ENCODE results near the gene ABR. TPM values are rescaled to one million over a fixed set of nuclear protein-coding genes. Genes with fewer than 3 reads are reported as not detected.

Gene ABR
- polyA plus RNA-seq, 1 experiment, result 65.4 TPM

DNA sequence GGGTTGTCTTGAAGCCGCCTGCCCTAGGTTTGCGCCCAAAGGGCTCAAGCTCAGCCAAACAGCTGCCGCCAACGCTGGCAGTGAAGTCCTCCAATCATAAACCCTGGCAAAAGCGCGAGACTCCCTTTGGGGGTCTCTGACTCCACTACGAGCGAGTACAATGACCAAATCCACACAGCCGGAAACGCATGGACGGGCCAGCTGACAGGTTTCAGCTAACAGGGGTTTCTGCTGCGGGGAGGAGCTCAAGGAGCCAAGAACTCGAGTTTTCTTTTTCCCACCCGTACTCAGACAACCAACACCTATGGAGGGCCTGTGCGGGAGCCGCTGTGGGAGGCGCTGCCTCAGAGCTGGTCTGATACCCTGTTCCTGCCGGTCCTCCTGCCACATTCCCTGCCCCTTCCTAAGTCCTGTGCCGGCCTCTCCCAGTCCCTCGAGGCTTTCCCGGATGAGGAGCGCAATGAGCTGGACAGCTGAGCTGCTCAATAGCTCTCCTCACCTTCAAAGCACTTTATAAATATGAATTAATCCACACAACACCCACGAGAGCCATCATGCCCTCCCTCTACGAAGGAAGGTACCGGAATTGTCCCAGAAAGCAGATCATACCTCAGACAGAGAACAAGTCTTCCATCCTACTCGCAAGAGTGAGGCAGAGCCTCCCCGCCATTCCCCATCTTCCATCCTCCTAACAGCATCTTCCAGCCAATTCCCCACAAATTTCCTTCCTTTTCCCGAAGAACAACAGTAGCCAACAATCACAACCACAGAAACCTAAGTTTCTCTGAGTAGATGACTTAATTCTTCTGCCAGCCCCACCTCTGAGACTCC lies 6.1 kb downstream of the ABR start:
- TF ChIP-seq, protein P1, sequence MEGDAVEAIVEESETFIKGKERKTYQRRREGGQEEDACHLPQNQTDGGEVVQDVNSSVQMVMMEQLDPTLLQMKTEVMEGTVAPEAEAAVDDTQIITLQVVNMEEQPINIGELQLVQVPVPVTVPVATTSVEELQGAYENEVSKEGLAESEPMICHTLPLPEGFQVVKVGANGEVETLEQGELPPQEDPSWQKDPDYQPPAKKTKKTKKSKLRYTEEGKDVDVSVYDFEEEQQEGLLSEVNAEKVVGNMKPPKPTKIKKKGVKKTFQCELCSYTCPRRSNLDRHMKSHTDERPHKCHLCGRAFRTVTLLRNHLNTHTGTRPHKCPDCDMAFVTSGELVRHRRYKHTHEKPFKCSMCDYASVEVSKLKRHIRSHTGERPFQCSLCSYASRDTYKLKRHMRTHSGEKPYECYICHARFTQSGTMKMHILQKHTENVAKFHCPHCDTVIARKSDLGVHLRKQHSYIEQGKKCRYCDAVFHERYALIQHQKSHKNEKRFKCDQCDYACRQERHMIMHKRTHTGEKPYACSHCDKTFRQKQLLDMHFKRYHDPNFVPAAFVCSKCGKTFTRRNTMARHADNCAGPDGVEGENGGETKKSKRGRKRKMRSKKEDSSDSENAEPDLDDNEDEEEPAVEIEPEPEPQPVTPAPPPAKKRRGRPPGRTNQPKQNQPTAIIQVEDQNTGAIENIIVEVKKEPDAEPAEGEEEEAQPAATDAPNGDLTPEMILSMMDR (IDR thresholded peaks at IDR 0.05; ENCODE audit: insufficient read depth, low read depth, low read length), result no peak
- CTCF ChIA-PET, result no interaction called here
- Histone ChIP-seq H3K4me3 (ENCODE audit: low read depth, low read length) (no peak overlapping the region), H3K27me3 (ENCODE audit: control insufficient read depth, insufficient read depth, low read length) (no peaks in the 10 kb centered on the region), H3K36me3 (ENCODE audit: control insufficient read depth, insufficient read depth, low read length) (no peaks in the 10 kb centered on the region)
- DNase-seq (ENCODE audit: low read depth), result no peak
- POLR2A ChIA-PET, result no interaction called here

DNA sequence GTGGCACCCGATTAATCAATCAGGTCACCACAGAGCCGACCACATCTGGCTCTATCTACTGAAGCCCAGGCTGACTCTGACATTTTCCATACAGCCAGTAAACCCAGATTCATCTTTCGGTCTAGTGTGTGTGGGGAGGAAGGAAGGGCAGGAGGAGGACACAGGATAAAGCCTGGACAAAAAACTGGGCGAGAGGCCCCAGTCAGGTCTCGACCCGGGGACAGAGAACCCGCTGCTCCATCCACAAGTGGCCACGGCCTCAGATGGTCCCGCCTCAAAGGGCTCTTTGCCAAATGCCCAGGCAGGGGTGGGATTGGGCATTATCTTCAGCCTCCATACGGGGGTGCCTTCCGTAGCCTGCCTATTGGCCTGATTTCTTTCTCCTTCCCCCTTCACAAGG lies 7.8 kb downstream of the ABR start:
- no peak for DNase-seq (ENCODE audit: low read depth)
- Histone ChIP-seq H3K4me3 (ENCODE audit: low read depth, low read length) (no peak overlapping the region), H3K36me3 (ENCODE audit: control insufficient read depth, insufficient read depth, low read length) (no peaks in the 10 kb centered on the region), H3K27me3 (ENCODE audit: control insufficient read depth, insufficient read depth, low read length) (no peaks in the 10 kb centered on the region)
- ChIA-PET POLR2A (no interaction called here), CTCF (no interaction called here)
- TF ChIP-seq, protein P1 (IDR thresholded peaks at IDR 0.05; ENCODE audit: insufficient read depth, low read depth, low read length), result no peak

DNA sequence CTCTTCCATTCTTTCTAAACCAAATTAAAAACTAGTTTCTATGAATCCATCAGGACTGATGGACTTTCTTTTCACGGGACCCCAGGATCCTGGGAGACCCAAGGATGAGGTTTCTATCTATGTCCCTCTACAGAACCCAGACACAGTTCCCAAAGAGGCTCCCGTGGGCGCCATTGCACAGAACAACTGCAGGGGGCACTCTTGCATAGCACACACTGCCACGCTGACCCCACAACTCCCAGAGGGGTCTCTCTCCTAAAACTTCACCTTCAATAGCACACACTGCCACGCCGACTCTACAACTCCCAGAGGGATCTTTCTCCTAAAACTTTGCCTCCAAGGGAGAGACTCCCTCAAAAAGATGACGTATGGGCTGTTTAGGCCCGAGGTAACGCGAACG lies 9.0 kb downstream of the ABR start:
- no peaks in the 10 kb centered on the region for H3K27me3 ChIP-seq (ENCODE audit: control insufficient read depth, insufficient read depth, low read length)
- no peak for DNase-seq (ENCODE audit: low read depth)
- ChIA-PET POLR2A (no interaction called here), CTCF (no interaction called here)
- TF ChIP-seq, protein P1 (IDR thresholded peaks at IDR 0.05; ENCODE audit: insufficient read depth, low read depth, low read length), result no peak
- H3K36me3 ChIP-seq (ENCODE audit: control insufficient read depth, insufficient read depth, low read length), result no peaks in the 10 kb centered on the region
- H3K4me3 ChIP-seq (ENCODE audit: low read depth, low read length), result no peak overlapping the region

DNA sequence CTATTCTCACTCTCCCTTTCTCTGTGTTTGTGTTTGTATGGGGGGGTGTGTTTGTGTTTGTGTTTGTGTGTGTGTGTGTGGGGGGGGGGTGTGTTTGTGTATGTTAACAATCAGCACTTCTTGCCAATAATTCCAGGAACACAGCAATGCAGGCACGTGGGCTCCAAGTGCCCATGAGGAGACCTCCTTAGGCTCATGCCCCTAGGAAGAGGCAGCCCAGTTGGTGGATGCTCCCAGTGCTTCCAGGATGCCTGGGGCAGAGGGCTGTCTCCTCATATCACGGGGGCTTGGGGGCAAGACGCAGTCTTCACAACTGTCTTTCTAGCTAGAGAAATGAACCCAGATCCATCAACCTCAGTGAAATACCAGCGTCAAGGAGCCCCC lies 9.9 kb downstream of the ABR start:
- Histone ChIP-seq H3K4me3 (ENCODE audit: low read depth, low read length) (no peak overlapping the region), H3K27me3 (ENCODE audit: control insufficient read depth, insufficient read depth, low read length) (no peaks in the 10 kb centered on the region), H3K36me3 (ENCODE audit: control insufficient read depth, insufficient read depth, low read length) (no peaks in the 10 kb centered on the region)
- TF ChIP-seq, protein P1 (IDR thresholded peaks at IDR 0.05; ENCODE audit: insufficient read depth, low read depth, low read length), result no peak
- ChIA-PET POLR2A (no interaction called here), CTCF (no interaction called here)
- DNase-seq (ENCODE audit: low read depth), result no peak

DNA sequence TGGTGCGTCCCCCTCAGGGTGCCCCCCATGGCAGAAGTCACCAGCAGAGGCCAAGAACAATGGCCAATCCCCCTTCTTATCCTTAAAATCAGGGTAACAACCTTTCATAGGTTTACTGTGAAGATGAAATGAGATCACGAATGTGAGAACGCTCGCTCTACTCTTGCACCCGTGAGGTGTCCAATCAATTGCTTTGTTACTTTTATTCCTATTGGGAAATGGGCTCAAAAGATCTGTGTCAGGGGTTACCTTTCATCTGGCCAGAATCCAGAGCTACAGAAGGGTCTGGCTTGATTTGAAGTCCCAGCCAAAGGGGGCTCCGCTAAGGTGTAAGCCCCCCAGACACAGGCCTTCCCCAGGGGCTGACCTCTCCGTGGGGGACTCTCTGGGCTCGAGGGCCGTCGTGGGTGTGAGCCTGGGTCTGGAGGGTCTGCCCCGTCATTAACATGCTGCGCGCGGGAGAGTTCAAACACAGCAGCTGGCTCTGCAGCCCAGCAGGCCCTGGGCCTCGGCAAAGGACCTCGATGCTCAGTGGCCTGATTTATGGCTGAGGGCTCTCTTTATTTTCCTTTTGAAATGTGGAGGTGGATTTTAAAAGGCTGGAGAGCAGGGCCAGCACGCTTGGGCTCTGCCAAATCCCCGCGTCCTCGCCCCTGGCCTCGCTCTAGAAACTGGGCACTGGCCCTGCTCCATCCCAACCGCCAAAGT lies 10.4 kb downstream of the ABR start:
- ChIA-PET POLR2A (no interaction called here), CTCF (no interaction called here)
- Histone ChIP-seq H3K27me3 (ENCODE audit: control insufficient read depth, insufficient read depth, low read length) (no peaks in the 10 kb centered on the region), H3K36me3 (ENCODE audit: control insufficient read depth, insufficient read depth, low read length) (no peaks in the 10 kb centered on the region), H3K4me3 (ENCODE audit: low read depth, low read length) (no peak overlapping the region)
- DNase-seq (ENCODE audit: low read depth), result no peak
- TF ChIP-seq, protein P1 (IDR thresholded peaks at IDR 0.05; ENCODE audit: insufficient read depth, low read depth, low read length), result no peak

All from BJ (cell line).